NCI-H1436 (cell line): ENCODE data around the gene COQ5.
"Not testable (repeated sequence)": the region's sequence is repeated elsewhere in the genome, so short reads cannot be mapped to it uniquely, and the experiment has no call there.

Experiments
- DNase-seq: peaks from one replicate; lab custom pipeline; 2025; lab: John Stamatoyannopoulos, UW

Gene COQ5

DNA sequence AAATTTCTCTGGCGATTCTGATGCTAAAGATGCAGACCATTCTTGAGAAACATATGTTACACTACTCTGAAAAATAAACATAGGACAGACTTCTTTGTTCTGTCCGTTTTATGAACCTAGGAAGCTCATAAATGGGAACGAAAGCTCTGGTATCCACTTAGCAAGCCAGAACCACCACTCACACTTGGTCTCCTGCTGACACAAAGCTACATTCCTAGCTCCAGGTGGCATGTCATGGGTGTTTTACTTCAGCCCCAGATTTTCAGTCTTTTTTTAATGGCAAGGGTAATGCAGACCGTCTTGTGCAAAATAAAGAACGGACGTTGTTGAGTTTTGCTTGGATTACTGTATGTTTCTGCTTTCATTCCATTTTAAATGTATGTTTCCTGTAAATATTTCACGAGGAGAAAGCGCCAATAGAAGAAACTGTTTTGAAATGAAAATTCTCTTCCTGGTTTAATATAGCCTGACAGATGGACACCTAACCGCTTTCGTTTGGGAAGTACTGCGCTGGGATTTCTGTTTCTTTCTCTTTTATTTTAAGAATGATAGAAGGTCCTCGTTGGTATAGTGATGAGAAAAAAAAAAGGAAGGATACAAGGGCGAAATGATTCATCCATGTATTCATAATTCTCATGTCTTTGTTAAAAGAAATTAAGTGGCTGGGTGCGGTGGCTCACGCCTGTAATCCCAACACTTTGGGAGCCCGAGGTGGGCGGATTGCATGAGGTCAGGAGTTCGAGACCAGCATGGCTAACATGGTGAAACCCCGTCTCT lies 871 bp upstream of the COQ5 start:
- DNase-seq = no peak

DNA sequence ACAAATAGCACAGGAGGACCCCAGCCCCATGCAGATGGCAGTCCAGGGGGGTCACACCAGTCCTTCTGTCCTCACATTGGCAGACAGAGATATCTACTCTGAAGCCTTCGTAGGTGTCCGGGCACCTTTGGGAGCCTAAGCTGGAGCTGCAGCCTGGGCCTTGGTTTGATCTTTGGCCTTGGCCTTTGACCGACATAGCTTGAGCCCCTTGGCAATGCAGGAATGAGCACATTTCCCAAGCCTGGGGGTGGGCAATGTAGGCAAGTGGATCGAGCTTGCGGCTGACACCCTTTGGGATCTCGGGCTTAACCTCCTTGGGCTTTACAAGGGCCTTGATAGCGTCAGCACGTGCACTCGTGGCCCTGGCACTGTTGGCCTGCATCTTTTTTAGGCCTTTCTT lies 6.4 kb downstream of the COQ5 start:
- DNase-seq = no peak

DNA sequence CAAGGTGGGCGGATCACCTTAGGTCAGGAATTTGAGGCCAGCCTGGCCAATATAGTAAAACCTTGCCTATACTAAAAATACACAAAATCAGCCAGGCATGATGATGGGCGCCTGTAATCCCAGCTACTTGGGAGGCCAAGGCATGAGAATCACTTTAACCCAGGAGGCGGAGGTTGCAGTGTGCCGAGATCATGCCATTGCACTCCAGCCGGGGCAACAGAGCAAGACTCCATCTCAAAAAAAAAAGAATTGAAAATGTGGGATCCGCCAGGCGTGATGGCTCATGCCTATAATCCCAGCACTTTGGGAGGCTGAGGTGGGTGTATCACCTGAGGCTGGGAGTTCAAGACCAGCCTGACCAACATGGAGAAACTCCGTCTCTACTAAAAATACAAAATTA lies 9.6 kb downstream of the COQ5 start:
- not testable (repeated sequence) for DNase-seq

DNA sequence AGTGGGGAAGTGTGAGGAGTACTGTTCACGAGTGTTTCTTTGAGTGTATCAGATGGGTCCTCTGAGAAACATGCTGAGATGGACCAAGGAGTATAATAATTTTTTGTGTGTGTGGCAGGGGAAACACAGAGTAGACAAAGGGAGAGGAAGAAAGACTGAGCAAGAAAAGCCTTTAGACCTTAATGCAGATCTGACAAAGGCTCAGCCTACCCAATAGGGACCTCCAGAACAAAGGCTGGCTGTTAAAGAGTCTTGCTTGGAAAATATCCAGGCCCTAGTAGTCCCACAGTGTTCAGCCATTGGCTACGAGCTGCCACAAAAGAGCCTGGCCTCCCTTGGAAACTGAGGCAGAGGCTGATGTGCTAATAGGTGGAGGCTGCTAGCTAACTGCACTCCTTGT lies 13.5 kb downstream of the COQ5 start:
- DNase-seq = no peak

DNA sequence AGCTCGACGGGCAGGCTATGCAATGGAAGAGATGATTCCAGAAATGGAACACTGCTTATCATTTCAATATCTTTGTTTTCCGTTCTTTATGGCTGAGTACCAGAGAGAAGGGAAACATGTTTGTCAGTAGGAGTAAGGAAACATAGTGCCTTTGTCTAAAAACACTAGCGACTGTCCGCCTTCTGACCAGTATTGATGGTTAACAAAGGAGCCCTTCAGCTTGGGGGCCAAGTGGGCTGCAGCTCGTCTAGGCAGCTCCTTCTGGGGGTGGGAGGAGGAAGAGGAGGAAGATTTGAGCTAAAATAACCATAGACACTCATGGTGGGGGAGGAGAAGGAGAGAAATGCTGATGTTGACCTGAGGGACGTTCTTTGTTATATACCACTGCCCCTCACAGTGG lies 15.0 kb downstream of the COQ5 start:
- DNase-seq = no peak

DNA sequence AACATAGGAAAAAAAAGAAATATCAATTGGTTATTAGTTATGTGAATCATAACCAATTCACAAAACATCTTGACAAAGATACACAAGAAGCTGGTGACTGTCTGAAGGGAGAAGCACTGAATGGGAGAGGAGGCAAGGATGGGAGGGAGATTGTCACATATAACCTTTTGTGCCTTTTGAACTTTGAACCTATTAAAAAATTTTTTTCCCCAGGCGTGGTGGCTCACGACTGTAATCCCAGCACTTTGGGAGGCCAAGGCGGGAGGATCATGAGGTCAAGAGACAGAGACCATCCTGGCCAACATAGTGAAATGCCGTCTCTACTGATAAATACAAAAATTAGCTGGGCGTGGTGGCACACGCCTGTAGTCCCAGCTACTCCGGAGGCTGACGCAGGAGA lies 20.4 kb downstream of the COQ5 start:
- no peak for DNase-seq

DNA sequence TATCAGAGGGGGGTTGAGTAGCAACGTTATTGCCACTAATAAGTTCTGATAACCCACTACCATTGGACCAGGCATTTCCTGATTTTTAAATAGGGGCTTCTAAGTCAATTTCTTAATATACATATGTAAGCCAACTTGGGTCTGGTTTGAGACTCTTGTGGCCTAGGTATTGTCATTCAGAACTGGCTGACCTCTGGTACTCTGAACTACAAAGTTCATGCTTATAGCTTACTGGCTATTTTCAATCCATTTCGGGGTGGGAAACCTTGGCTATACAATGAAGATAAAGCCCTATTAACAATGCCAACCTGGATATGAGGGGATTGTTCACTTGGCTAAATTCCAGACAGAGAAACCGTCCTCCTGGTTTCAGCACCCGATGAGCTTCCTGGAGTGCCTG lies 24.4 kb downstream of the COQ5 start:
- no peak for DNase-seq

DNA sequence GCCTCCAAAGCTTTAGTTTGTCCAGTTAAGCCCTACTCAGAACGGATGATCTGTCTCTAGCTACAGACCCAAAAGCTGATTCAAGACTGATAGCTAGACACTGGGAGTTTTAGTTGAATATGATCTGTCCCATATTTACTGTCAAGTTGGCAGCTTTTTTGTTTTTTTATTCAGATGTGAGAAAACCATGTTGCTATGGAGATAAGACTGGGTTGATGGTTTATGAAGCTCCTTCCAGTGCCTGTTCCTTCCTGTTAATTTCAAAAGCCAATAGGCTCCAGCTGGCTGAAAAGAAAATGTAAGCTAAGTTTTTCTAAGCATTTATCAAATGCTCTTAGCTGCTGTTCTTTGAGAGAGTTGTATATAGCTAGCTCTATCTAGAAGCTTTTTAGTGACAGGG lies 28.4 kb downstream of the COQ5 start:
- no peak for DNase-seq

DNA sequence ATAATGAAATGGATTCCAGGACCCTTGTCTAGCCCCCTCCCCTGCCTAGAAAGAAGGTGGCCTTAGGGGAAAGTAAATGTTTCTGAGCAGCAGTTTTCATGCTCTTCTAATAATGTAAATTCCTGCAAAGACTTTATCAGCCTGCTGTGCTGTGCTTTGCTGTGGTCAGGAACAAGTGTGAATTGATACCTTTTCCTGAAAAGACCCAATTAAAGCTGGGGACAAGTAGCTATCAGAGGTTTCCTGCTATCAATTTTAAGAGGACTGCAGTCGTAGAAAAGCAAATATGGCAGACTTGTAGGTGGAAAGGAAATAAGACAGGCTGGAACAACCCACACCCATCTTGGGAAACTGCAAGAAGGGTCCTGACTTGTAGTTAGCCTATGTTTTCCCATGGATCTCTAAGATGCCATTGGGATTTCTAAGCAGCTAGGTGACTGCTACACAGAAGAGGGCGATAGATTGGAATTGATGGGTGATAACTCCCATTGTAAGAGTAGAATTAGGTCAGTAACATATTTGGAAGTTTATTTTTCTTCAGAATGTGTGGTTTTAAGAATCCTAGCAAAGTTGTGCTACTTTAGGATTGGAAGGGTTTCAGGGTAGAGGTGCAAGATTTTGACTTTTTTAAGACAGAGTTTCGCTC lies 30.0 kb downstream of the COQ5 start:
- DNase-seq = no peak

DNA sequence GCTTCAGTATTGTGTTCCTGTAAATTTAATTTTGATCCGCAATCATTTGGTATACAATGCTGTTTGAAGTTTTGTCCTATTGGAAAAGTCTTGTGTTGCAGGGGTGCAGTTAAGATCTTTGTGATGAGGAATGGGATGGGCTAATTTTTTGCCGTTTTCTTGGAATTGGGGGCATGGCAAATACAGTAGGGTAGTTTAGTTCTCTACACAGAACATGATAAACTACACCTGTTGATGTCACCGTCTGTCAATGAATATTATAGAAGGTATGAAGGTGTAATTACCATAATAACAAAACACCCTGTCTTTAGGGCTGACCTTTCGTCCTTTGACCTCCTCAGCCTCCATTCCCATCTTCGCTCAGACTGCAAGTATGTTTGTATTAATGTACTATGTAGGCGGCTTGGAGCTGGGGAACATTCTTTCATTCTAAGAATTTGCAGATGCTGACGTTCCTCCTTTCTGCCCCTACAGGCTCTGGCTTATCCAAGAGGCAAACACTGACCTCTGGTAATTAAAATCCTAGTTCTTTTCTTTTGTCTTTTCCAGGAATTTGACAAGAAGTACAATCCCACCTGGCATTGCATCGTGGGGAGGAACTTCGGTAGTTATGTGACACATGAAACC lies 31.3 kb downstream of the COQ5 start:
- no peak for DNase-seq

DNA sequence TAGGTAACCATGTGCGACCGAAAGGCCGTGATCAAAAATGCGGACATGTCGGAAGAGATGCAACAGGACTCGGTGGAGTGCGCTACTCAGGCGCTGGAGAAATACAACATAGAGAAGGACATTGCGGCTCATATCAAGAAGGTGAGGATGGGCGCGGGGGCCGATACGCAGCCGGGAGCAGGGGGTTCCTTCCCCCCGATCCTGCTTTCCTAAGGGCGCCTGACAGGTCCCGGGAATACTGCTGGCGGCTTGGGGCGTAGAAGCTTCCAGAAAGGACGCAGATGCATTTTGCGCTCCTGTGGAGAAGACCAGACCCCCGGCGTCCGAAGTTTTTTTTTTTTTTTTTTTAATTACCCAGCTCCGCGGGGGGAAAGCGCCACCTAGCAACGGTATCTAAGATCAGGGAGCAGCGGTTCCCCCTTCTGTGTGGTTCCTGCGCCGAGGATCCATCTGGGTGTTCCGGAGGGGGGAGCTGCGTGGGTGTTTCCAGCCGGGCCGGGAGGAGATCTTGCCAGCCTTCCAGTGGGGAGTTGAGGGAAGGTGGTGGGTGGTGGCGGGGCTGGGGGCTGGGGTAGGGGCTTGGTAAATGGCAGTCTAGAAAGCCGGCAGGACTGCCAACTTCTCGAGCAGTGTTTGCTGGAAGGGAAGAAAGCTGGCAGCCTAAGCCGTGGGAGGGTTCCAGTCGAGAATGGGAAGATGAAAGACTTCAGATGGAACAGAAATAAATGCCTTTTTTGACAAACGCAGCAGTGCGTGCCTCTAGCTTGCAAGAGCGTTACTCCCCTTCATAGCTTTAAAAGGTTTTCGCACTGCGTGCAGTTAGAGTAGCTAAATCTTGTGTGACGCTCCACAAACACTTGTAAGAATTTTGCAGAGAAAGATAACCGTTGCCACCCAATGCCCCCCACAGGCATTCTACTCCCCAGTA lies 32.3 kb downstream of the COQ5 start:
- peak; percentile 21 for DNase-seq

DNA sequence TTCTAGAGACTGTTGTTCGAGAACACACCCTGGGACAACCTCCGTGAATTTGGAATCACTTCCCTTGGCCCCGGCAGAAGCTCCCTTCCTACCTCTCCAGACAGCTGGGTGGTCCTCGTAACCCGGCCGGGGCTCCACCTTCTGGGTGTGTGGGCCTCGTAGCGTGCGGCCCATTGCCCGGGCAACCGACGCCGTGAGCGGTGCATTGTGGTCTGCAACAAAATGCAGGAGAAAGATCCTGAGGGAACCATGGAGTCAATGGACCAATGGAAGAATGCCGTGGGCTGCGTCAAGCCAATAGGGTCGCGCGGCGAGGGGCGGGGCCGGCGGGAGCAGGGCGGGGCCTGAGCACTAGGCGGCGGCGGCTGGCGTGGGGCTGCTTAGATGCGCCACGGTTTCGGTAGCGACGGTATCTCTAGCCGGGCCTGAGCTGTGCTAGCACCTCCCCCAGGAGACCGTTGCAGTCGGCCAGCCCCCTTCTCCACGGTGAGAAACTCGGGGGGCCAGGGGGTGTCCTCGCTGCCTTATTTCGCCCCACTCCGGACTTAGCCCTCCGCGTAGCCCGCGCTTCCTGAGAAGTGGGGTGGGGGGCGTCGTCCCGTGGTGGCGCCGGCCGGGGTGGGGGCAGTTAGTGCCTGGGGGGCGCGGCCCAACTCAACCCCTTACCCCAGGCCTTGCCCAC lies 33.1 kb downstream of the COQ5 start, which contains the start of gene DYNLL1:
TSS of gene DYNLL1 (plus strand) at position 383 of the 682 bp plus-strand sequence. CDS start 309 bp downstream, outside the sequence.
- DNase-seq = peak; percentile 95

DNA sequence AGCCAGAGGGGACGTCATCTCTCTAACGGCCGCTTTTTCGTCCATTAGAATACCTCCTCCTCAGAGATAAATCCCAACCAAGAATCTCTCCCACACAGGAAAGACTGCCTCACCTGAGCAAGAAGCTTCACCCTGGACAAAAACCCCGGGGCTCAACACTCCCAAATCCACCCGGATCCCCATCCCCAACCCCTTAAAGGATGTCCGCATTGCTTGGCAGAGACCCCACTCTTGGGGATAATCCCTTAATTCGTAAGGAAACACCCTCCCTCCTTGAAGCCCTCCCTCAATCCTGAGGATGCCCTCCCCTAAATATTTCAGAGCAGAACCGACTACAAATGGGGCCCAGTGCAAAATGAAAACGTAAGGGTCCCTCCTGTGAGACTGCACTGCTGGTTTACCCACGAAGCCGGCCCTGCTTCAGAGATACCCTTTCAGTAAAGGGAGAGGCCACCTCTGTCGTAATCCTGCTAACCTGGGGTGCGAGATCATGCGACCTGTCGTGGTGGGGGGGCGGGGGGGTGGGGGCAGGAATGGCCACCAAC lies 33.7 kb downstream of the COQ5 start:
- DNase-seq = no peak

DNA sequence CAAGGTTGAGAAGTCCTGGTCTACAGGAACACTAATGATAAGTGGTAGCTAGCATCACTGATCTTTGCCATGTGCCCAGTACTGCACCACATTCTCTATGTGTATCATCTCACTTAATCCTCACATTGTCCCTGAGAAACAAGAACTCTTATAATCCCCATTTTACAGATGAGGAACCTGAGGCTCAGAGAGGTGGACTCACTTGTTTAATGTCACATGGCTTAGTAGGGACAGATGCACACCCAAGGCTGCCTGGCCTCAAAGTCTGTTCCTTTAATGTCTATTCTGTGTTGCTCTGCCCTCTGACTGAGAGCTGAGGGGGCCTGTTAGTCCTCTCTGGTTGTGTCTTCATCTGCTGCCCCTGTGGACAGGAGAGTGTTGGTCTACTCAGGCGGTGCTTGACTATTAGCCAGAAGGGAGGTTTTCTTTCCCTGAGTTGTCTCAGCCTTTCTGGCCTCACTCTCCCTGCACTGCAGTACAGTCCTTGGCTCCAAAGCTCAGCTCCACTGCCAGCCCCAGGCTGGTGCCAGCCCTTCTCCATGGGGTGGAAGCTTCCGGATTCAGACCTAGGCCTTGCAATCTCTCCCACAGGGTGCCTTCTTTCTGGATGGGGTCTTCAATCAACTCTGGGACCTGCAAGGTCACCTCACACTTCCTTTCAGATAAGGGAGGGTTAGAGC lies 38.0 kb downstream of the COQ5 start:
- no peak for DNase-seq

DNA sequence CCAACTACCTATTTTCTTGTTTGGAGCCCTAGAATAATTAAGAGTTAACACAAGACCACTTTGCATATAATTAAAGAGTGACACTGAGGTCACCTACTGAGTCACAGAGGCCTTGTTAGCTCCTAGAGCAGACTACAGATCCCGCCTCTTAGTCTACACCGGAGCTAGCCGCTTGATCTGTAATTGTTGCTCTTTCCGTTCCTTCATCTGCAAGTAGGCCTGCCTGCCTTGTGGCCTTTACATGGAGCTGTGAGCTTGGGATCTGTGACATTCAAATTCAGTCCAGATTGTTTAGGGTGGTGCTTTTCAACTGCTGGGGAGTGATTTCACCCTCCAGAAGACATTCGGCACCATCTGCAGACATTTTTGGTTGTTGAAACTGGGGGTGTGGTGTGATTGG lies 38.6 kb downstream of the COQ5 start:
- no peak for DNase-seq

DNA sequence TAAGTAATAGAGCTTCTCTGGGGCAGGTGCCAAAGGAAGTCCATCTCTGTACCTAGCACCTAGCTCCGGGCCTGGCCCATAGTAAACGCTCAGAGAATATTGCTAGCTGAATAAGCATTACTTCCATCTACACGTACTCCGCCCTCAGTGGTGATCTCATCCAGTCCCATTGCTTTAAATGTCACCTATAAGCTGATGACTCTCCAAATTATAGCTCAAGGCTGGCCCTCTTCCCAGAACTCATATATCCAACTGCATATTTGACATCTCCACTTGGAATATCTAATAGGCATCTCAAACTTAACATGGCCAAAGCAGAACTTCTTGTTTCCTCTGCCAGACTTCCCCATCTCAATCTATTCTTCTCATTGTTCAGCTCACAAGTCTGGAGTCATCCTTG lies 39.9 kb downstream of the COQ5 start:
- DNase-seq = no peak

DNA sequence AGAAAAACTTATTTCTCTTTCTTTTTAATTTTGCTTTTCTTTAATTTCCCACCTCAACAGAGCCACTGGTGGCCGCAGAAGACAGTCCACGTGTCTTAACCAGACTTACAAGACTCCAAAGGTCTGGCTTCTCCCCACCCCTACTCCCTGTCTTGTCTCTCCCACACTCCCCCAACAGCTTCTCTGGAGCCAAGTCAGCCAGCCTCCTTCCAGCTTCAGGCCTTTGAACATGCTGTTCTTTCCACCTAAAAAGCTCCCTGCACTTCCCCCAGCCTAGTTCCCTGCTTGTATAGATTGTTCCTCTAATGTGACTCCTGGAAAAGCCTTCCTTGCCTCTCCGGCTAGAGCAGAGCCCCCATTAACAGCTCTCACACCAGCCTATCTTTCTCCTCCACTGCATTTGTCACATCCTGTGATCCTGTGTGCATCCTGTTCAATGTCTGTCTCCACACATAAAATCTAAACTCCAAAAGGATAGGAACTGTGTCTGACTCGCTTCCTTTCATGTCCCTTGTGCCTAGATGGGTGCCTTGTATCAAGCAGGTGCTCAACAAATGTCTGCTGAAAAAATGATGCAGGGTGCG lies 40.8 kb downstream of the COQ5 start:
- no peak for DNase-seq

DNA sequence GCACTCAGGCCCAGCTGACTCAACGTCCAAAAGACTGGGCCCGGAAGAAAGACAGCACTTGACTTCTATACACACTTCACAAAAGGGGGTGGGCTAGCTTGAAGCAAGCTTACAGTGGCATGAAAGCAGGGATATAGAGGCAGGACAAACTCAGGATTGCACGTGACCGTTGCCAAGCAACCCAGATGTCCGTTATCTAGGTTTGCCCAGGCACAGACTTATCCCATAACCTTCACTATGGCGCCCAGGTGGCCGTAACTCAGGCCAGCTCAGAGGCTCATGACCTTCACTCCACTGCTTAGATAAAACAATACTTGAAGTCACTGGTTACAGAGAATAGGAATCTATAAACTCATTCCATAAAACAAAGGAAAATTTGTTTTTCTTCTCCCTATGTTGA lies 41.4 kb downstream of the COQ5 start:
- not testable (repeated sequence) for DNase-seq

DNA sequence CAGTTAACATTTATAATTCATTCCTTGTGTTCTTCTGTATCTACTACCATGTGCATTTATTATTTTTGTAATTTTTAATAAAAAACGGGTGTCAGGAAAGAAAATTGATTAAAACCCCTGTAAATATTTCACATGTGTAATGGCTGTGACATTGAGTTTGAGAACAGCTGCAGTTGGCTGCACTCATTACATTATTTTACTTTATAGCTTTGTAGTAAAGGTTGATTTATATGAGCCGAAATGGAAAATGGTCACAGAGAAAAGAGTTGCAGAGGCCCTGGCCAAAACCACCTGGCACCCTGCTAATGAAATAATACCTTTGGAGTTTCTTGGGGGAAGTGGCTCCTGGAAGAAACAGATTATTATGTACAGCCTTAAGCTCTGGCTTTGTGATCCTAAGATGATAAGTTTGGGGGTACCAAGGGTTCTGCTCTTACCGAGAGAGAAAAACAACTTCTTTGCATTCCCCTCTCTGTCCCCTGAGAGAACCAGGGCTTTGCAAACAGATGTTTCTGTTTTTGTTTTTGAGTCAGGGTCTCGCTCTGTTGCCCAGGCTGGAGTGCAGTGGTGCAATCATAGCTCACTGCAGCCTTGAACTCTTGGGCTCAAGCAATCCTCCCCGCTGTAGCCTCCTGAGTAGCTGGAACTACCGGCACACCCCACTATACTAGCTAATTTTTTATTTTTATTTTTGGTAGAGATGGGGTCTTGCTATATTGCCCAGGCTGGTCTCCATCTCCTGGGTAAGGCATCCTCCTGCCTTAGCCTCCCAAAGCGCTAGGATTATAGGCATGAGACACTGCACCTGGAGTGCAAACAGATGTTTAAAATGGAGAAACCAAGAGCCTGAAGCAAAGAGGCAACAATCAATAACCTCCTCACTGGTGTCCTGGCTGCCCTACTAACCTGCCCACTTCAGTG lies 42.7 kb downstream of the COQ5 start:
- no peak for DNase-seq
